ENCODE measurements around the gene PIP5K1B.

Gene PIP5K1B

DNA sequence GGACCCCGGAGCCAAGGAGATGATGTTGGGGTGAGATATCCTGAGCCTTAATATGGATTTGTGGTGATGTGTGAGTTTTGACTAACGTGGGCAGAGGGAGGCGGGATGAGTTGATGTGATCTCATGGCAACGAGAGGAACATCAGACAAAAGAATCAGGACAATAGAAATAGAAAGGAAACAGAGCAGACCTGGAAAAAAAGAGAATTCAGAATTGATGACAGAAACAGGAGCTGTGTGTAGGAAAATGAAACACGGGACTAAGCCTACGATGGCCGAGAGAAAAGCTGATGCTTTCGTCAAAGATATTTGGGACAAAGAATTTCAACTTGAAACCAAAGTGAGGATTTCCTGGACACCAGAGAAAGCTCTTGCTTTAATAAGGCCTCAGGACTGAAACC is 298.0 kb downstream of the PIP5K1B start:
- Histone ChIP-seq H2AFZ (ENCODE audit: low read length) (no peak overlapping the region), H3K36me3 (ENCODE audit: insufficient read depth, low read length) (no peaks in the 10 kb centered on the region), H3K27me3 (ENCODE audit: insufficient read depth, low read length) (no peaks in the 10 kb centered on the region), H3K9ac (ENCODE audit: low read length) (no peak overlapping the region), H3K4me1 (ENCODE audit: insufficient read depth, low read length, severe bottlenecking) (no peaks in the 10 kb centered on the region), H3F3A (ENCODE audit: insufficient read depth, low read length) (no peaks in the 10 kb centered on the region), H3K27ac (ENCODE audit: low read depth, low read length, poor library complexity, severe bottlenecking) (no peak overlapping the region), H3K79me2 (ENCODE audit: insufficient read depth, low read length) (no peaks in the 10 kb centered on the region), H3K9me2 (ENCODE audit: low read depth, low read length) (no peaks in the 10 kb centered on the region), H3K4me2 (ENCODE audit: low read length) (no peak overlapping the region), H3K4me3 (ENCODE audit: low read depth, low read length, poor library complexity, severe bottlenecking) (no peak overlapping the region), H3K9me3 (ENCODE audit: low read length) (no peaks in the 10 kb centered on the region), H4K20me1 (ENCODE audit: insufficient read depth, low read length) (no peaks in the 10 kb centered on the region)
- no peak for TF ChIP-seq EZH2 (IDR thresholded peaks at IDR 0.05; ENCODE audit: borderline replicate concordance, low read length)
- TF ChIP-seq, protein P1, sequence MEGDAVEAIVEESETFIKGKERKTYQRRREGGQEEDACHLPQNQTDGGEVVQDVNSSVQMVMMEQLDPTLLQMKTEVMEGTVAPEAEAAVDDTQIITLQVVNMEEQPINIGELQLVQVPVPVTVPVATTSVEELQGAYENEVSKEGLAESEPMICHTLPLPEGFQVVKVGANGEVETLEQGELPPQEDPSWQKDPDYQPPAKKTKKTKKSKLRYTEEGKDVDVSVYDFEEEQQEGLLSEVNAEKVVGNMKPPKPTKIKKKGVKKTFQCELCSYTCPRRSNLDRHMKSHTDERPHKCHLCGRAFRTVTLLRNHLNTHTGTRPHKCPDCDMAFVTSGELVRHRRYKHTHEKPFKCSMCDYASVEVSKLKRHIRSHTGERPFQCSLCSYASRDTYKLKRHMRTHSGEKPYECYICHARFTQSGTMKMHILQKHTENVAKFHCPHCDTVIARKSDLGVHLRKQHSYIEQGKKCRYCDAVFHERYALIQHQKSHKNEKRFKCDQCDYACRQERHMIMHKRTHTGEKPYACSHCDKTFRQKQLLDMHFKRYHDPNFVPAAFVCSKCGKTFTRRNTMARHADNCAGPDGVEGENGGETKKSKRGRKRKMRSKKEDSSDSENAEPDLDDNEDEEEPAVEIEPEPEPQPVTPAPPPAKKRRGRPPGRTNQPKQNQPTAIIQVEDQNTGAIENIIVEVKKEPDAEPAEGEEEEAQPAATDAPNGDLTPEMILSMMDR (IDR thresholded peaks at IDR 0.05; ENCODE audit: low read length): no peak

DNA sequence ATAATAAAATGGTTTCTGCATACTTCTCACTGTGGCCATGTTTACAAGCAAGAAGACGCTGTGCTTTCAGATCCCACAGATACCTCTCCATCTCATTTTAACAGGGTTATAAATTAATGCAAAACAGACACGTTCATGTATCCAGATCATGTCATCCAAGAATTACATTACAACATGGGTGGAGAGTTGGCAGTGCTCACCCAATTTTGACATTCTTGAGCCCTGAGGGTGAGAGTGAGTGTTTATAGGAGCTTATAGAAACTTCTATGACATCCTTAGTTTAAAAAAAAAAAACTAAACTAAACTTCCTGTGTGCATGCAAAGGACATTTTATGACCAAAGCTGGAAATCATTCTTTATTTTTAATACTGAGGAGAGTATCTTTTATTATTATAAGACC is 299.8 kb downstream of the PIP5K1B start:
- no peak overlapping the region for H3K4me3 ChIP-seq (ENCODE audit: low read depth, low read length, poor library complexity, severe bottlenecking)
- H3F3A ChIP-seq (ENCODE audit: insufficient read depth, low read length): no peaks in the 10 kb centered on the region
- no peak overlapping the region for H3K27ac ChIP-seq (ENCODE audit: low read depth, low read length, poor library complexity, severe bottlenecking)
- no peaks in the 10 kb centered on the region for H3K27me3 ChIP-seq (ENCODE audit: insufficient read depth, low read length)
- H3K9me3 ChIP-seq (ENCODE audit: low read length): no peaks in the 10 kb centered on the region
- H3K9ac ChIP-seq (ENCODE audit: low read length): no peak overlapping the region
- H4K20me1 ChIP-seq (ENCODE audit: insufficient read depth, low read length): no peaks in the 10 kb centered on the region
- TF ChIP-seq EZH2 (IDR thresholded peaks at IDR 0.05; ENCODE audit: borderline replicate concordance, low read length): no peak
- TF ChIP-seq, protein P1 (IDR thresholded peaks at IDR 0.05; ENCODE audit: low read length): no peak
- H3K9me2 ChIP-seq (ENCODE audit: low read depth, low read length): no peaks in the 10 kb centered on the region
- H2AFZ ChIP-seq (ENCODE audit: low read length): no peak overlapping the region
- H3K79me2 ChIP-seq (ENCODE audit: insufficient read depth, low read length): no peaks in the 10 kb centered on the region
- H3K36me3 ChIP-seq (ENCODE audit: insufficient read depth, low read length): no peaks in the 10 kb centered on the region
- H3K4me1 ChIP-seq (ENCODE audit: insufficient read depth, low read length, severe bottlenecking): no peaks in the 10 kb centered on the region
- H3K4me2 ChIP-seq (ENCODE audit: low read length): no peak overlapping the region

DNA sequence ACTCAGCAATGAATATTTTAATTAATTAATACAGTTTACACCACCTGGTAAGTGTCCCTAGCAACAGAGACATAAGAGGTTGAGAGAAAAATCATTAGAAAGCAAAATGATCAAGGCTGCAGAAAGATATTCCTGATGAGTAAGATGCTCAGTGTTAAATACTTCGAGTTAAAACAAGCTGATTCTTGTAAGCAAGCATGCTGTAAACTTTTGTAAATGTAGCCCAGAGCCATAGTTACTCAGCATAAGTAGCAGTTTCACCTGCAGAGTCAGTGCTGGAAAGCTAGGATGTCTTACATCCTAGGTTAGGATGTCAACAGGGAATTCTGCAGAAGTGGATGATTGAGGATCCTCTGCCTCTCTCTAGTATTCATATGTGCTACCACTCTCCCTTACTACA is 304.7 kb downstream of the PIP5K1B start:
- no peak overlapping the region for H3K4me3 ChIP-seq (ENCODE audit: low read depth, low read length, poor library complexity, severe bottlenecking)
- H3K36me3 ChIP-seq (ENCODE audit: insufficient read depth, low read length): no peaks in the 10 kb centered on the region

More for the DNA sequence above, 304.7 kb downstream of the PIP5K1B start:
- Histone ChIP-seq H2AFZ (ENCODE audit: low read length) (no peak overlapping the region), H3K9me2 (ENCODE audit: low read depth, low read length) (no peaks in the 10 kb centered on the region), H3K4me2 (ENCODE audit: low read length) (no peak overlapping the region), H4K20me1 (ENCODE audit: insufficient read depth, low read length) (no peaks in the 10 kb centered on the region), H3K27me3 (ENCODE audit: insufficient read depth, low read length) (no peaks in the 10 kb centered on the region), H3K4me1 (ENCODE audit: insufficient read depth, low read length, severe bottlenecking) (no peaks in the 10 kb centered on the region), H3K27ac (ENCODE audit: low read depth, low read length, poor library complexity, severe bottlenecking) (no peak overlapping the region), H3F3A (ENCODE audit: insufficient read depth, low read length) (no peaks in the 10 kb centered on the region), H3K9me3 (ENCODE audit: low read length) (no peaks in the 10 kb centered on the region), H3K79me2 (ENCODE audit: insufficient read depth, low read length) (no peaks in the 10 kb centered on the region), H3K9ac (ENCODE audit: low read length) (no peak overlapping the region)
- no peak for TF ChIP-seq EZH2 (IDR thresholded peaks at IDR 0.05; ENCODE audit: borderline replicate concordance, low read length)
- TF ChIP-seq, protein P1 (IDR thresholded peaks at IDR 0.05; ENCODE audit: low read length): no peak
